ENCODE results near the gene TMPRSS2. TPM values are rescaled to one million over a fixed set of nuclear protein-coding genes. Genes with fewer than 3 reads are reported as not detected.

TMPRSS2 gene
- total RNA-seq, result not detected in 2 replicates

DNA sequence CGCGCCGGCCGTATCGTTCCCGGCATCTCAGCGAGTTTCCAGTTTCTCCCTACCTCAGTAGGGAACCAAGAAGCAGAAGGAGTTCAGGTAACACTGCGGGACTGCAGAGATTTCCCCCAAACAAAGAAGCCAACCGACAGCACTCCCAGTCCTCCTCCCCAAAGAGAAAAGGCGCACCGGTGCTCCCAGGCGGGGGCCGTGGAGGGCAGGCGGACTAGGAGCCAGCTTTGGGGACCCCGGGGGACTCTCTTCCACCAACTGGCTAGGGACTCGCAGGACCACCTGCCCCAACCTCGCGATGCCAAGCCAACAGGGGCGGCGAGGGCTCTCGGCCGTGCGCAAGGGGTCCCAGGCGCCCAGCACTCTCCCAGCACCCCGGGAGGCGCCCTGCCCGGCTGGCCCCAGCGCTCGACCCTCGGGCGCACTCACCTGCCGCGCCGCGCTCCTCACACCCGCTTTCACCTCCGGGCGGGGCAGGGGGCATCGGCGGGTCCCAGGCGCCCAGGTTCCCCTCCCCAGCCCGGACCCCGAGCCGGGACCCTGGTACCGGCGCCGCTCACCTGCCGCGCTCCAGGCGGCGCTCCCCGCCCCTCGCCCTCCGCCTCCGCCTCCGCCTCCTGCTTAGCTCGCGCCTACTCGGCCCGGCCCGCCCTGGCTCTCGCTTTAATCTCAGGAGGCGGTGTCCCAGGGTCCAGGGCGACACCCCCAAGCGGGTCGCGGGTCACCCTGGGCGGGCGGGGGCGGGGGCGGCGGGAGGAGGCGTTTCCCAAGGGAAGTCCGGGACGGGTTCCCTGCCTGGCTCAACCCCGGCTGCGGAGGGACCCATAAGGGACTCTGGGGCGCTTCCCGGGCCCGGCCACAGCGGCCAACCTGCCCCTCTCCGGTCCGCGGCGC, at the start of gene TMPRSS2:
Gene TMPRSS2, minus strand, starts transcription at position 638 of the 894 bp plus-strand sequence. CDS start 10,025 bp downstream, outside the sequence.

GRCh38 chr21:41425954-41426675, 81.8 kb downstream of the TMPRSS2 start, which contains the start of gene MX1:
TSS of gene MX1 (plus strand) at chr21:41426239. CDS start at chr21:41432071, 5,832 bp downstream.

Other genes starting within 250 kb of the TMPRSS2 start
- not detected in 2 replicates for gene FAM3B, start 191.4 kb downstream of the TMPRSS2 start, total RNA-seq
- gene MX2, start 146.1 kb downstream of the TMPRSS2 start, total RNA-seq, result 1.8 and 3.6 TPM in 2 replicates
- gene MX1, start 81.9 kb downstream of the TMPRSS2 start, total RNA-seq, result 6.1 and 8.8 TPM in 2 replicates

All from smooth muscle cell of trachea (primary cell).